SH-SY5Y (cell line): ENCODE results near the gene FBLN2.

Experiments
- GATA2 ChIP-seq: IDR thresholded peaks from 2 replicates; pipeline ENCODE4 v1.6.1; 2011; ENCODE audit warnings: mild to moderate bottlenecking, low read depth, low read length
- GATA3 ChIP-seq: IDR thresholded peaks from 2 replicates; pipeline ENCODE4 v1.6.1; 2011; ENCODE audit warnings: low read depth, mild to moderate bottlenecking, low read length, moderate library complexity

The FBLN2 gene

DNA sequence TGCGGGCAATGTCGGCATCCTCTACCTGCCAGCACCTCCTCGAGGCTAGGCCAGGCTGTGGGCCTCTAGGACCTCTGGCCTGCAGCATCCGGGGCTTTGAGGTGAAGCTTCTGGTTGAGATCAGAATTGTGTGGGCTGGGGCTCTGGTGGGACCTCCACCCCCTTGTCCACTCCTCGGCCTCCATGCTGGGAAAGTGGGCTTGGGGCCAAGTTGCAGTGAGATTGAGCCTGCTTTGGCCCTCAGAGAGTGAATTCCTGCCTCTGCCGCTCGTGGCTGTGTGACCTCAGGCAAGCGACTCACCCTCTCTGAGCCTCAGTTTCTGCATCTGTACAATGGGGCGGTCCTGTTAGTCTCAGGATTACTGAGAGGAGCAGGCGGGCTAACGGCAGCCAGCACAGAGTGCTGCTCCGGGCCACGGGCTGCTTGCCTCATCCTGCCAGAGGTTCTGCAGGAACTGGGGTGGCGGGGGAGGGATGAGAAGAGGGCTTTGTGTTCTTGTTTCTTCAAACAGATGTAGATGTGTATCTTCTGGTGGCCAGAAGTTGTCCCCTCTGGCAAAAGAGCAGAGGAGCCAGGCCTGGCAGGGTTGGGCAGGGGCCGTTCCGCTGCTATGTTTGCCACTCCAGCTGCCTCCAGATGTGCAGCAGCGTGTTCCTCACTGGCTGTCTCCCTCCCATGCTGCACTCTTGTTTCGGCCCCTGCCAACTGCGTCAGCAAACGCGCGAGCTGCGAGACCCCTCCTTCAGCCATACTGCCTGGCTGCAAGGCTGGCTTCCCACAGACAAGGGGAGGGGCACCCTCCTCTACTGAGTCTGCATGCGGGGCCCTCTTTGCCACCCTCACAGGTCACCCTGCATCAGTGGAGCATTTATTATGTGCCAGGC lies 33.7 kb downstream of the FBLN2 start:
- TF ChIP-seq GATA3: no peak
- peak; percentile 86 for TF ChIP-seq GATA2

GRCh38 chr3:13583251-13584180 lies 34.6 kb downstream of the FBLN2 start:
- no peak for TF ChIP-seq GATA2
- no peak for TF ChIP-seq GATA3

GRCh38 chr3:13584427-13584891 lies 35.5 kb downstream of the FBLN2 start:
- no peak for TF ChIP-seq GATA2
- TF ChIP-seq GATA3: no peak

- TF ChIP-seq GATA2 (no peak), GATA3 (no peak)
Measured at GRCh38 chr3:13584901-13585300, 36.0 kb downstream of the FBLN2 start.

DNA sequence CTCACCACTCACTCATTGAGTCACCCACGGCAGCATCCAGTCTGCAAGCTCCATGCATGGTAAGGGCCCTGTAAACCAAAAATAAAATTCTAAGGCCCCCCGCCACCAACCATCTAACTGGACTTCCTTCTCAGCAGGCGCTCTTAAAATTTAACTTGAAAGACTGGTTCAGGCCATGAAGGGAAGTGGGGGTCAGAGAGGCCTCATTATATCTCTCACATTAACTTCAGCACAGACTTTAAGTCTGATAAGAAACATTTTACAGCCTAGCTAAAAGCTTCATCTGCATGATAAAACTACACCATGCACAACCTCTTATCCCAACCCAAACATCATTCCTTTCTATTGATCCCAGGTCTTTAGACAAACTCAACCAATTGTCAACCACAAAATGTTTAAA lies 38.5 kb downstream of the FBLN2 start:
- TF ChIP-seq GATA3: no peak
- no peak for TF ChIP-seq GATA2

GRCh38 chr3:13588221-13588701 lies 39.3 kb downstream of the FBLN2 start:
- TF ChIP-seq GATA3: no peak
- no peak for TF ChIP-seq GATA2

DNA sequence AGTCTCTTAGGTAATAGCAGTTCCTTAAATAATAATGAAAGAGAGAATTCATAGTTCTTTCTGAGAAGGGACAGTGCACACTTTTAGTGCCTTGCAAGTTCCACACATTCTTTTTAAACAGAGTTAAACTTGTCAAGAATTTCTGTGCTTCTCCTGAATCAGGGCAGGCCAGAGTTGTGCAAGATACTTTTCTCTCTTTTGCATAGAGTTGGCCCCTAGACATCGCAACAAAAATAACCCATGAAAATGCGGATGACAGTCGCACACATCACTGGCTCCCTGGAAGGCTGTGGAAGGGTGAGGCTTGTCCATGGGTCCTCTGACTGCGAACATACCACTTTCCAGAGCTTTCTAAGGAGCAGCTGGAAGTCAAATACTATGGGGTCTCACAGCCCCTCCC lies 40.1 kb downstream of the FBLN2 start:
- TF ChIP-seq GATA2 (no peak), GATA3 (no peak)

- TF ChIP-seq GATA2 (no peak), GATA3 (no peak)
Measured at GRCh38 chr3:13590841-13591520, 42.1 kb downstream of the FBLN2 start.

DNA sequence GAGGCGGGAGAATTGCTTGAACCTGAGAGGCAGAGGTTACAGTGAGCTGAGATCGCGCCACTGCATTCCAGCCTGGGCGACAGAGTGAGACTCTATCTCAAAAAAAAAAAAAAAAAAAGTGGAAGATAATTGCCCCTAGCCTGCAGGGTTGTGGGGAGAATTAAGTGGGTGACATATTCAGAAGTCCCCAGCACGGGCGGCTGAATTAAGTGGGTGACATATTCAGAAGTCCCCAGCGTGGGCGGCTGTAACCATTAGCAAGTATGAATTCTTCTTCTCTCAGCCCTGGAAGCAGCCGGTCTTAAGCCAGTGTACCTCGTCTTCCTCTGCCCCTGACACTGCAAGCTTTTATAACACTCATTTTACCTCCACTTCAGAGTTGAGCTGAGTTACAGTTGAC lies 44.7 kb downstream of the FBLN2 start:
- TF ChIP-seq GATA2 (no peak), GATA3 (no peak)

DNA sequence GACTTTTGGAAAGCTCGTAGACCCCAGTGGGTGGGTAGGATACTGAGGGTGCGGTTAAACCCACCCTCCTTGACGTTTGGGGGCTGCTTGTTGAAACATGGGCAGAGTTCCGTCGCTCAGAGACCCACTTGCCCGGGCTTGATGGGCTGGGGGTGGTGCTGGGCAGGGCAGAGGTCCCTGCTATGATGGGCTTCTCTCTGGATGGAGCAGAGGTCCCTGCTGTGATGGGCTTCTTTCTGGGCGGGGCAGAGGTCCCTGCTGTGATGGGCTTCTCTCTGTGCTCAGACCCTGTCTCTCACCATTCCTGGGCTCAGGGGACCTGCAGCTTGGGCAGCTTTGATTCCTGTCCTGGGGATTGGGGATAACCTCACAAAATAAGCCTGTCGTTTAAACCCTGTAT lies 45.2 kb downstream of the FBLN2 start:
- TF ChIP-seq GATA3 (no peak), GATA2 (no peak)

GRCh38 chr3:13594991-13595421 lies 46.1 kb downstream of the FBLN2 start:
- no peak for TF ChIP-seq GATA2

DNA sequence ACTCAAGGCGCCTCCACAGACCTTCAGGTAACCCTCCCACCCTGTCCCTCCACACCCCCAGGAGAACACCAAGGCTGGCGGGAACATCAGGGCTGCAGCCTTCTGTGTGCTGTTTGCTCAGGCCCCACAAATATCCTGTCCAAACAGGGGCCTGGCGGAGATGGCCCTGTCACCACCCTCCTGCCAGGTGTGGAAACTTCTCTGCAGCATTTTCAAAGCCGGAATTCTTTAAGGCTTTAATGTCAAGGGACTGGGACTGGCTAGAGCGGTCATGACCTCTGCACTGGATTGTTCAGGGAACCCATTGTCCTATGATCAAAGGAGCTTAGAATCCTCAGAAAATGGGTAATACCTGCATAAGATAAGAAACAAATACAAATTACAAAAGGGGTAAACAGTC lies 46.6 kb downstream of the FBLN2 start:
- TF ChIP-seq GATA2 (no peak), GATA3 (no peak)

DNA sequence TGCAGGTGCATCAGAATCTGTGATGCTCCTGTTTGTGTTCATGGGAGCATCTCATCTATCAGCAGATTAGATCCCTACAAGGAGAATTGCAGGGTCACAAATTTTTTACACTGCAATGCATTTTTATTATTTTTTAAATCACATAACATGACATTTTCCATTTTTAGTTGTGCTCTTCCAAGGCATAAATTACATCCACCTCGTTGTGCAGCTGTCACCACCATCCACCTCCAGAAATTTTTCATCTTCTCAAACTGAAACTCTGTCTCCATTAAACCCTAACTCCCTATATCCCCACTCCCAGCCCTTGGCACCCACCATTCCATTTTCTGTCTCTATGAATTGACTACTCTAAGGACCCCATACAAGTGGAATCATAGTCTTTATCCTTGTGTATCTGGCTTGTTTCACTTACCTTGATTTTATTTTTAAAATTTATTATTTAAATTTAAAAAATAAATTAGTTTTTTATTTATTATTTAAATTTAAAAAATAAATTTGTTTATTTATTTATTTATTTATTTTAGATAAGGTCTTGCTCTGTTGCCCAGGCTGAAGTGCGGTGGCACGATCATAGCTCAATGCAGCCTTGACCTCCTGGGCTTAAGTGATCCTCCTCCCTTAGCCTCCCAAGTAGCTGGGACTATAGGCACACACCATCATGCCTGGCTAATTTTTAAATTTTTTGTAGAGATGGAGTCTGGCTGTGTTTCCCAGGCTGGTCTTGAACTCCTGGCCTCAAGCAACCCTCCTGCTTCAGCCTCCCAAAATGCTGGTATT lies 47.7 kb downstream of the FBLN2 start:
- TF ChIP-seq GATA3 (no peak), GATA2 (no peak)
